Esophagus squamous epithelium (tissue), 4 donors: ENCODE measurements around the gene HM13.

ENCODE experiments used
- CTCF ChIP-seq, 6 experiments: fragments of 450-650 bp in 4 of 6; fragments of 200-600 bp in 2 of 6; sonication (generic) in 2 of 6; IDR thresholded peaks; one replicate each; pipeline ENCODE4 v1.5.1; 2016 to 2019; ENCODE audit warnings: antibody characterized with exemption in 6 of 6, mild to moderate bottlenecking in 4 of 6, moderate library complexity in 4 of 6
- POLR2A ChIP-seq, 4 donors: fragments of 450-650 bp; IDR thresholded peaks; one replicate each; pipeline ENCODE4 v1.6.1; 2017; ENCODE audit warnings: antibody characterized with exemption in 4 of 4, mild to moderate bottlenecking in 4 of 4, moderate library complexity in 3 of 4

GRCh38 chr20:31603822-31604566 is 89.8 kb downstream of the HM13 start:
- no peak for TF ChIP-seq CTCF (IDR thresholded peaks at IDR 0.05)
- peak in 3 of 4 donors; percentile 64 to 87 (median 79) for TF ChIP-seq POLR2A (IDR thresholded peaks at IDR 0.05)
